ENCODE results near the gene RGS8.

RGS8 gene

DNA sequence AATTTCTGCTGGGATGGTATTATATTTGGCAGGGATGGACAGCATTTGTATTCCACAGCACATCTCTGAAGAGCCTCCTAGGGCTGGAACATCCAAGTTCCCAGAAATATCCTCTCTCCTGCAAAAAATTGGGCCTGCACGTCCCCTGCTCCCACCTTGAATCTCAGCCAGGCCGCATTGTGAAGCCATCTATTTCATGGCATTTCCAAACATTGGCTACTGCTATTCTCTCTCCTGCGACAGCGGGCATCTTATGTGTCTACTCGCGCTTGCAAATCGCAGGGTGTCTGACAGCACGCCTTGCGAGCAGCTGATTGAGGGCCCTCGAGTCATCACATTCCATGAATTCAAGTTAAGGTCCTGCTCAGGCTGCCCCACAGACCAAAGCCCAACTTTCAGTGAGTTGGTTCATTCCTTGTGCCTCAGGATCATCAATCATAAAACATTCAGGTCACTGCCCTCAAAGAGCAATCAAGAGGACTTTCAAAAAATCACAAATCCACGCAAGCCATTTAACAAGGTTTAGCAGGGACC lies 15.8 kb downstream of the RGS8 start:
- TF ChIP-seq, protein P1, sequence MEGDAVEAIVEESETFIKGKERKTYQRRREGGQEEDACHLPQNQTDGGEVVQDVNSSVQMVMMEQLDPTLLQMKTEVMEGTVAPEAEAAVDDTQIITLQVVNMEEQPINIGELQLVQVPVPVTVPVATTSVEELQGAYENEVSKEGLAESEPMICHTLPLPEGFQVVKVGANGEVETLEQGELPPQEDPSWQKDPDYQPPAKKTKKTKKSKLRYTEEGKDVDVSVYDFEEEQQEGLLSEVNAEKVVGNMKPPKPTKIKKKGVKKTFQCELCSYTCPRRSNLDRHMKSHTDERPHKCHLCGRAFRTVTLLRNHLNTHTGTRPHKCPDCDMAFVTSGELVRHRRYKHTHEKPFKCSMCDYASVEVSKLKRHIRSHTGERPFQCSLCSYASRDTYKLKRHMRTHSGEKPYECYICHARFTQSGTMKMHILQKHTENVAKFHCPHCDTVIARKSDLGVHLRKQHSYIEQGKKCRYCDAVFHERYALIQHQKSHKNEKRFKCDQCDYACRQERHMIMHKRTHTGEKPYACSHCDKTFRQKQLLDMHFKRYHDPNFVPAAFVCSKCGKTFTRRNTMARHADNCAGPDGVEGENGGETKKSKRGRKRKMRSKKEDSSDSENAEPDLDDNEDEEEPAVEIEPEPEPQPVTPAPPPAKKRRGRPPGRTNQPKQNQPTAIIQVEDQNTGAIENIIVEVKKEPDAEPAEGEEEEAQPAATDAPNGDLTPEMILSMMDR (IDR thresholded peaks at IDR 0.05; ENCODE audit: low read depth, low read length, missing control alignments) = no peak
- H3K4me3 ChIP-seq (ENCODE audit: low read depth, low read length) = no peak overlapping the region
- DNase-seq (ENCODE audit: low read depth) = no peak
- in situ Hi-C loops (cut with HindIII; ENCODE audit: low sequenced_read_pairs) = no loop called here

DNA sequence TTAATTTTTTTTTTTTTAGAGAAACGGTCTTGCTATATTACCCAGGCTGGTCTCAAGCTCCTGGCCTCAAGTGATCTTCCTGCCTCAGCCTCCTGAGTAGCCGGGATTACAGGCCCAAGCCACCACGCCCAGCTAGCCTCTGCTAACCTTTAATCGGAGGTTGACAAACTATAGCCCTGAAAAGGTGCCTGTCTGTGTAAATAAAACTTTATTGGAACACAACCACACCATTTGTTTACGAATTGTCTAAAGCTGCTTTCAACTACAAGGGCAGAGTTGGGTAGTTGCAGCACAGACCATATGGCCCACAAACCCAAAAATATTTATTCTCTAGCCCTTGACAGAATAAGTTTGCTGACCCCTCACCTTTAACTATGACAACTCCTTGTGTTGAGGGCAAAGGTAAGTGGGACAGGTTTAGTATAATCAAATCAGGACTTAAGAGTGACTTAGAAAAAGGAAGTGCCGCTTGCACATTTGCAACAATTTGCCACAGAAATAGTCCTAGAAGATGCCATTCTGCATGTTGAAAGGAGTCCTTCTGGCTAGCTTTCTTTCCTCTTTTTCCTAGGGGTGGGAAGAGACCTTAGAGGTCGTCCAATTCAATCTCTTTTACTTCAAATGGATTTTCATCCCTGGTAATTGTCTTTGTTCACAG lies 16.4 kb downstream of the RGS8 start:
- TF ChIP-seq, protein P1 (IDR thresholded peaks at IDR 0.05; ENCODE audit: low read depth, low read length, missing control alignments) = no peak
- in situ Hi-C loops (cut with HindIII; ENCODE audit: low sequenced_read_pairs) = no loop called here
- no peak overlapping the region for H3K4me3 ChIP-seq (ENCODE audit: low read depth, low read length)
- no peak for DNase-seq (ENCODE audit: low read depth)

DNA sequence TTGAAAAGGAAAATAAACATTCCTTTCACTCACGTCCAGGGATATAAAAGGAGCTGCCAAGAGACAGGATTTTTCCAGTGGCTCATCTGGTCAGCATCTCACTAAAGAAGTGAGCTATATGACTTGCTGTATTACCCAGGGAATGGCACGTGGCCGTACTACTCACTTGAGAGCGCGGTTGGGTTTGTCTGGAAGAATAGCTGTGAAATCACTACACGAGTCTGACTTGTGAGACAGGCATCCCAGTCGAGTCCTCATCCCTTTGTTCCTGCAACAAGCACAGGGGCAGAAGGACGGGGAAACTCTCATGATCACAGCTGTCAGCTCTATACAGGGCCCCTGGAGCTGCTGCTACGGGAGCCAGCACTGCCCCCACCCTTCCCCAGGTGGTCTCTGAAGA lies 17.7 kb downstream of the RGS8 start:
- TF ChIP-seq, protein P1 (IDR thresholded peaks at IDR 0.05; ENCODE audit: low read depth, low read length, missing control alignments) = no peak
- no peak overlapping the region for H3K4me3 ChIP-seq (ENCODE audit: low read depth, low read length)
- in situ Hi-C loops (cut with HindIII; ENCODE audit: low sequenced_read_pairs) = no loop called here
- DNase-seq (ENCODE audit: low read depth) = no peak

DNA sequence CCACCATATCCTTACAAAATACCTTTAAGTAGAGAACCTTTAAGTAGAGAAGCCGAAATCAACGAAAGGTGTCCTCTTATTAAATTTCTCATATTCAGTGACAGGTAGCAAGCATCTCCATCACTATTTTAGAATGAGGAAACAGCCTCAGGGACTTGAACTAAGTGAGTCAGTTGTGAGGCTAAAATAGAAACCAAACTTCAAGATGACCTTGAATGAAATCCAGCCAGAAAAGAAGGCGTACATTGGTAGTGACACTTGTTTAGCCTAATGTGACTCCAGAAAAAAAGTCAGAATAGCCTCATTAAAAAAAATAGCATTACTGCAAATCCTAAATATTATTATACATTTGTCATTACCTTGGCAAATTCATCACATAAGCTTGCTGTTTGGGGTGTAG lies 20.1 kb downstream of the RGS8 start:
- in situ Hi-C loops (cut with HindIII; ENCODE audit: low sequenced_read_pairs) = no loop called here
- H3K4me3 ChIP-seq (ENCODE audit: low read depth, low read length) = no peak overlapping the region
- no peak for DNase-seq (ENCODE audit: low read depth)
- TF ChIP-seq, protein P1 (IDR thresholded peaks at IDR 0.05; ENCODE audit: low read depth, low read length, missing control alignments) = no peak

DNA sequence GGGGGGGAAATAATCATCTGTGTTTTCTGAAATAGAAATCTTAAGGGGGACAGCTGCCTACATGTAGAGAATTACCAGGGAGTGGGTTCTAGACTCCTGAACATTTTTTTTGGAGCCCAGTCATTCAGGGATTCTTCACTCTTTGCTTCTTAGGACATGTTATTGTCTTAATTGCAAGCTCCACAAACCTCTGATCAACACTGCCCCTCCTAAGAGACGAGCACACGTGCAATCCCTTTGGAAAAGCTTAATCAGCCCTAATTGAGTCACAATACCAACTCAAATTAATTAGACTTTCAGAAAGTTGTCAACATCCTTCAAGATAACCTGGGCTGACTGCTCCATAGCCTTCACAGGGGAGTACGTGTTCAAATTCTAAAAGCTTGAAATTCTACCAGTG lies 21.4 kb downstream of the RGS8 start:
- DNase-seq (ENCODE audit: low read depth) = no peak
- in situ Hi-C loops (cut with HindIII; ENCODE audit: low sequenced_read_pairs) = no loop called here

DNA sequence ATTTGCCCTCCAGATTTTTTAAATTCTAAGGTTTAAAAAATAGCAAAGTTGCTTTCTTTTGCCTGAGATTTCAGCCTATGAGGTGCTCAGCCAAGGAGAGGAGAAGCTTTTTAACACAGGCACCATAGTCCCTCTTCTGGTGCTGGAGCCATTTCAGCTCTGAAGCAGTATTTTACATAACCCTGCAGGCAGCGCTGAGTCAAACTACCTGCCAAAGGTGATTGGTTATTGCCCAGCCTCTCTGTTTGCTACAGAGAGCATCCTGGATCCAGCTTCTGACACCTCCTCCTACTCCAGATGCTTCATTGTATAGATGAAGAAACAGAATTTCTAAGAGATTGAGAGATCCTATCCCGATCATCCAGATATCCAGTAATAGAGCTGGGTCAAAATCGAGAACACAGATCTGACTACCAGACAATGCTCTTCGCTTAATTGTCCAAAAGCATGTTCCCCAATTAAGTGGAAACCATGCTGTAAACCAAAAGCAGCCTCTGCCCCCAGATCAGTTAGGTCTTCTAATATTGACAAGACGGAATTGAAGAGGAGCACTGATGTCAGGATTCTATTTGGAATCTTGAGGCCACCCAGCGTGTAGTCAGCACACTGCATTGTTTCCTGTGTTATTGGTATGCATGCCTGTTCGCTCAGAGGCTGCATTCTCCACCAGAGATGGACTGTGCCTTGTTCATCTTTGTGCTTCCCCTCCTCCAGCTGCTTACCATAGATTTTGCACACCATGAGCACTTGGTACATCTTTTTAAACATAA lies 22.1 kb downstream of the RGS8 start:
- in situ Hi-C loops (cut with HindIII; ENCODE audit: low sequenced_read_pairs) = no loop called here
- no peak overlapping the region for H3K4me3 ChIP-seq (ENCODE audit: low read depth, low read length)
- DNase-seq (ENCODE audit: low read depth) = no peak
- TF ChIP-seq, protein P1 (IDR thresholded peaks at IDR 0.05; ENCODE audit: low read depth, low read length, missing control alignments) = no peak

More for the DNA sequence above, 21.4 kb downstream of the RGS8 start:
- no peak overlapping the region for H3K4me3 ChIP-seq (ENCODE audit: low read depth, low read length)
- TF ChIP-seq, protein P1 (IDR thresholded peaks at IDR 0.05; ENCODE audit: low read depth, low read length, missing control alignments) = no peak

Measured in astrocyte of the cerebellum (primary cell).